ENCODE data around the gene ENGASE. TPM values are rescaled to one million over a fixed set of nuclear protein-coding genes. Genes with fewer than 3 reads are reported as not detected.

The ENGASE gene
- total RNA-seq, 1 donor from 2014 or later: 11.7 TPM

DNA sequence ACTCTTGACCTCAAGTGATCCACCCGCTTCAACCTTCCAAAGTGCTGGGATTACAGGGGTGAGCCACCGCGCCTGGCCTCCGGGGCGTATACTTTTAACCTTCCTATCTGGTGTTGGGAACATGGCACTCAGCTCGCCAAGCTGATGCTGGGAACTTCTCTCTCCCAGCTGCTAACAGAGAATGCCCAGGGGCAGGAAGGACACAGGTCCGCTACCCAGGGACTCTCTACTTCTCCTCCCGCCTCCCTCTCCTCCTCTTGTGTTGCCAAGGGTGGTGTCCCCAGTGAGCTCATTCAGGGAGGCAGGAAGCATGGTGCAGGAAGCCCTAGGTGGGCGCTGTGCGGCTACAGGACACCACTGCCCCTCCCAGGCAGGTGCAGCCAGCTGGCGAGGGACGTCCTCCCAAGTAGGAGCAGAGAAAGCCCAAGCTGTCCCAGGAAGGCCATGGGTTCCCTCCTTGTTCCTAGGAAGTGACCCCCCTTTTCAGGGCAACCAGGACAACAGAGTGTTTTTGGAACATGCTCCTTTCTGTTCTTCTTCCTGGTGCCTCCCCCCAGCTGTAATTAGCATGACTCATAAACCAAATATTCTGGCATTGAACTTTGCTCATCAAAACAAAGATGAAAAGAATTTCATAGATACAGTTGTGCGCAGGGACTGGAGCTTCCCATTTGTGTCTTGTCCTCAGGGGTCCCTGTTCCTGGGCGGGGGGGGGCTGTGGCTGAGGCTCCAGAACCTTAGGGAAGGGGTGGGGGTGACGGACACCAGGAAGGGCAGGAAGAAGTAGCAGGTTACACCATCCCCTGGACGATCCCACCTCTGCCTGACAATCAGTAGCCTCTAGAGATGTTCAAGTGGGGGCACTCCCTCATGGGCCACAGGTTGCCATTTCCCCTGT, 48.0 kb upstream of the ENGASE start:
- no peak overlapping the region for H2AFZ ChIP-seq (replicated peaks)
- Mint-ChIP-seq H3K27me3 (ENCODE audit: insufficient read depth, low read depth) (peaks cover 36% of the 10 kb centered on the region), H3K4me1 (peaks cover 14% of the 10 kb centered on the region), H3K27ac (no peak overlapping the region), H3K36me3 (no peaks in the 10 kb centered on the region), H3K4me3 (peak overlapping the region; percentile 46), H3K9me3 (no peaks in the 10 kb centered on the region)
- H3K4me2 ChIP-seq: no peak overlapping the region
- peaks cover 3% of the 10 kb centered on the region for H4K20me1 ChIP-seq (ENCODE audit: low read depth)
- H3K4me3 ChIP-seq: no peak overlapping the region
- no peaks in the 10 kb centered on the region for H3K79me2 ChIP-seq (ENCODE audit: low read depth)
- no peaks in the 10 kb centered on the region for H3K36me3 ChIP-seq
- DNase-seq (ENCODE audit: low spot score): no peak
- no peak overlapping the region for H3K27ac ChIP-seq
- TF ChIP-seq, protein P1, sequence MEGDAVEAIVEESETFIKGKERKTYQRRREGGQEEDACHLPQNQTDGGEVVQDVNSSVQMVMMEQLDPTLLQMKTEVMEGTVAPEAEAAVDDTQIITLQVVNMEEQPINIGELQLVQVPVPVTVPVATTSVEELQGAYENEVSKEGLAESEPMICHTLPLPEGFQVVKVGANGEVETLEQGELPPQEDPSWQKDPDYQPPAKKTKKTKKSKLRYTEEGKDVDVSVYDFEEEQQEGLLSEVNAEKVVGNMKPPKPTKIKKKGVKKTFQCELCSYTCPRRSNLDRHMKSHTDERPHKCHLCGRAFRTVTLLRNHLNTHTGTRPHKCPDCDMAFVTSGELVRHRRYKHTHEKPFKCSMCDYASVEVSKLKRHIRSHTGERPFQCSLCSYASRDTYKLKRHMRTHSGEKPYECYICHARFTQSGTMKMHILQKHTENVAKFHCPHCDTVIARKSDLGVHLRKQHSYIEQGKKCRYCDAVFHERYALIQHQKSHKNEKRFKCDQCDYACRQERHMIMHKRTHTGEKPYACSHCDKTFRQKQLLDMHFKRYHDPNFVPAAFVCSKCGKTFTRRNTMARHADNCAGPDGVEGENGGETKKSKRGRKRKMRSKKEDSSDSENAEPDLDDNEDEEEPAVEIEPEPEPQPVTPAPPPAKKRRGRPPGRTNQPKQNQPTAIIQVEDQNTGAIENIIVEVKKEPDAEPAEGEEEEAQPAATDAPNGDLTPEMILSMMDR (IDR thresholded peaks at IDR 0.05): no peak
- no peak for TF ChIP-seq EZH2 (IDR thresholded peaks at IDR 0.05)
- TF ChIP-seq EZH2phosphoT487 (IDR thresholded peaks at IDR 0.05): no peak
- peaks cover 94% of the 10 kb centered on the region for H3K27me3 ChIP-seq
- H3K4me1 ChIP-seq: peaks cover 9% of the 10 kb centered on the region
- no peaks in the 10 kb centered on the region for H3K9me3 ChIP-seq (ENCODE audit: low read depth)
- peaks cover 22% of the 10 kb centered on the region for H3F3A ChIP-seq (ENCODE audit: low read depth)
- no peak overlapping the region for H3K9ac ChIP-seq

DNA sequence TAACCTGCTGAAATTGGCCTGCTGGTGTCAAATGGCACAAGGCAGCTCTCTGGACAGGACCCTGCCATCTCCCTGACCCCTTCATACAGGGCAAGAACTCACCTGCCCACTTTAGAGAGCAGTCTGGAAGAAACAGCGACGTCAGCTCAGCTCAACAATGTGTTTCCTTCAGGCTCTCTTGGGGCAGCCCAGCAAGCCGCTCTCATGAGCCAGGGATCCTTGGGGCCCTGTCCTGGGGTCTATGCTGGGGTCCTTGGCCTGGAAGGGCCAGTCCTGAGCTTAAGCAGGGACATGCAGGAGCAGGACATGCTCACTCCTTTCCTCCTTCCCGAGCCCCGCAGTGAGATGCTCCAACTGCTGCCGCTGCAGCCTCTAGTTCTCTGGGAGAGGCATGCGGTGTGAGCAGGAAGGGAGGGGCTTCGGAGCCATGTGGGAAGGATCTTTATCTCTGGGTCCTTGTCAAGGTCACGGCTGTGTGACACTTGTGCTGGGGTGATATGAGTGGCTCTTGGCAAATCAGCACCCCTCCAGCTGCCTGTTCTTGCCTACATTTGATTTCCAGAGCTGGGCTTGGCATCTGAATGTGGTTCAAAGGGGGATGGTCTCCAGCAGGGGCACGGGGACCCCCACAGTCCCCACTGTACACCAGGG, 47.2 kb upstream of the ENGASE start:
- no peak overlapping the region for H3K9ac ChIP-seq
- Mint-ChIP-seq H3K27me3 (ENCODE audit: insufficient read depth, low read depth) (peaks cover 36% of the 10 kb centered on the region), H3K27ac (no peak overlapping the region)

DNA sequence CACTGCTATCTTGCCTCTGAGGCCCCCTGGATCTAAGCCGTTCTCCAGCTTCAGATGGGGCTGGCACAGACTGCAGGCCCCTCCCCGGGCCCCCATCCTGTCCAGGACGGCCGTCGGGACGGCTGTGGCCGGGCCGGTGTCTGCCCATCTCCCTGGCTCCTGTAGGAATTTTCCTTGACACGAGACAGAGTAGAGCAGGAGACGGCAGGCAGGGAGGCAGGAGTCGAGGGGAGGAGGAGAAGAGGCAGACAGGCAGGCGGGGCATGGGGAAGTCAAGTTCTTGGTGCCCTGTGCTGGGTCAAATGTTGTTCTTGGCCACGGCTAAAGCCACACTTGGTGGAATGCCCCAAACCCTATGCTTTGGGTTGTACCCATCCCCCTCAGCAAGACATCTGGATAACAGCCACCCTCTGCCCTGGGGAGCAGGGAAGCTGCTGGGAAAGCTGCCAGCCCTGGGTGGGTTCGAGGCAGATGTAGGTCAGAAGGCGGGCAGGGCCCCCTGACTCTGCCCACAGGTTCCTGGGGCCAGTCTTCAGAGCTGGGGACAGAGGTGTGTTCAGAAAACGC, 46.6 kb upstream of the ENGASE start:
- no peaks in the 10 kb centered on the region for H3K9me3 Mint-ChIP-seq
- Histone ChIP-seq H3K9ac (no peak overlapping the region), H2AFZ (replicated peaks) (no peak overlapping the region), H3K4me2 (no peak overlapping the region), H3K4me1 (peaks cover 9% of the 10 kb centered on the region), H3K27ac (no peak overlapping the region), H3K9me3 (ENCODE audit: low read depth) (no peaks in the 10 kb centered on the region), H3K27me3 (peaks cover 90% of the 10 kb centered on the region), H3K4me3 (no peak overlapping the region), H4K20me1 (ENCODE audit: low read depth) (peaks cover 3% of the 10 kb centered on the region), H3K79me2 (ENCODE audit: low read depth) (no peaks in the 10 kb centered on the region), H3K36me3 (no peaks in the 10 kb centered on the region), H3F3A (ENCODE audit: low read depth) (peaks cover 18% of the 10 kb centered on the region)
- no peaks in the 10 kb centered on the region for H3K36me3 Mint-ChIP-seq
- H3K27me3 Mint-ChIP-seq (ENCODE audit: insufficient read depth, low read depth): peaks cover 33% of the 10 kb centered on the region
- H3K27ac Mint-ChIP-seq: no peak overlapping the region
- H3K4me3 Mint-ChIP-seq: no peak overlapping the region
- DNase-seq (ENCODE audit: low spot score): no peak
- H3K4me1 Mint-ChIP-seq: peaks cover 14% of the 10 kb centered on the region
- TF ChIP-seq, protein P1 (IDR thresholded peaks at IDR 0.05): no peak

More for the DNA sequence above, 47.2 kb upstream of the ENGASE start:
- Mint-ChIP-seq H3K9me3 (no peaks in the 10 kb centered on the region), H3K4me3 (no peak overlapping the region), H3K4me1 (peaks cover 14% of the 10 kb centered on the region), H3K36me3 (no peaks in the 10 kb centered on the region)
- Histone ChIP-seq H3K27me3 (peaks cover 94% of the 10 kb centered on the region), H3K4me3 (no peak overlapping the region), H3K4me1 (peaks cover 9% of the 10 kb centered on the region), H3K27ac (no peak overlapping the region), H3F3A (ENCODE audit: low read depth) (peaks cover 20% of the 10 kb centered on the region), H3K4me2 (no peak overlapping the region), H4K20me1 (ENCODE audit: low read depth) (peaks cover 3% of the 10 kb centered on the region), H3K9me3 (ENCODE audit: low read depth) (no peaks in the 10 kb centered on the region), H3K36me3 (no peaks in the 10 kb centered on the region), H2AFZ (replicated peaks) (no peak overlapping the region), H3K79me2 (ENCODE audit: low read depth) (no peaks in the 10 kb centered on the region)
- TF ChIP-seq EZH2phosphoT487 (IDR thresholded peaks at IDR 0.05) (no peak), EZH2 (IDR thresholded peaks at IDR 0.05) (no peak)
- TF ChIP-seq, protein P1 (IDR thresholded peaks at IDR 0.05): no peak
- DNase-seq (ENCODE audit: low spot score): no peak

Measured in neural progenitor cell (in vitro differentiated cells).